HG02588 (cell line): ENCODE measurements around the gene CTCF.

Experiments
- ATAC-seq: cut with Tn5 transposase; IDR thresholded peaks from one replicate; pipeline ENCODE4 v1.9.1; 2021; ENCODE audit warnings: mild to moderate bottlenecking, moderate library complexity; ENCODE audit not compliant: unreplicated experiment

CTCF gene

GRCh38 chr16:67548265-67549126 is 13.8 kb upstream of the CTCF start:
- no peak for ATAC-seq

- ATAC-seq: no peak
These were observed 13.1 kb upstream of the CTCF start for GRCh38 chr16:67549240-67549639.

GRCh38 chr16:67549936-67550335 is 12.4 kb upstream of the CTCF start:
- no peak for ATAC-seq

- no peak for ATAC-seq
These were observed 11.2 kb upstream of the CTCF start for GRCh38 chr16:67551091-67551490.

- no peak for ATAC-seq
These were observed 10.4 kb upstream of the CTCF start for GRCh38 chr16:67551972-67552371.

- ATAC-seq: no peak
These were observed 9.8 kb upstream of the CTCF start for GRCh38 chr16:67552476-67552875.

- ATAC-seq: no peak
These were observed 6.5 kb upstream of the CTCF start for GRCh38 chr16:67555795-67556212.

- ATAC-seq: no peak
These were observed 3.5 kb upstream of the CTCF start for GRCh38 chr16:67558859-67559258.

- ATAC-seq: no peak
These were observed 1.4 kb upstream of the CTCF start for GRCh38 chr16:67560827-67561342.

GRCh38 chr16:67561501-67561823 is 864 bp upstream of the CTCF start:
- ATAC-seq: no peak

- ATAC-seq: peak; percentile 77
These were observed 351 bp upstream of the CTCF start for GRCh38 chr16:67561824-67562525.

- ATAC-seq: peak; percentile 16
These were observed 787 bp downstream of the CTCF start for GRCh38 chr16:67562918-67563707.

GRCh38 chr16:67563708-67564468 is 1.6 kb downstream of the CTCF start:
- no peak for ATAC-seq

- ATAC-seq: no peak
These were observed 3.3 kb downstream of the CTCF start for GRCh38 chr16:67565470-67566100.

- no peak for ATAC-seq
These were observed 9.1 kb downstream of the CTCF start for GRCh38 chr16:67571464-67571863.

- no peak for ATAC-seq
These were observed 9.7 kb downstream of the CTCF start for GRCh38 chr16:67571981-67572431.

- no peak for ATAC-seq
These were observed 17.4 kb downstream of the CTCF start for GRCh38 chr16:67579686-67580085.

- no peak for ATAC-seq
These were observed 17.9 kb downstream of the CTCF start for GRCh38 chr16:67580202-67580601.

GRCh38 chr16:67593288-67593687 is 31.0 kb downstream of the CTCF start:
- no peak for ATAC-seq

- no peak for ATAC-seq
These were observed 31.4 kb downstream of the CTCF start for GRCh38 chr16:67593701-67594100.
